ENCODE measurements around the gene IFI6. TPM values are rescaled to one million over a fixed set of nuclear protein-coding genes. Genes with fewer than 3 reads are reported as not detected.
"Not testable (repeated sequence)": the region's sequence is repeated elsewhere in the genome, so short reads cannot be mapped to it uniquely, and the experiment has no call there.

IFI6 gene
- total RNA-seq, 2 donors from 2014 or later = 18.0 to 25.1 TPM

- intact Hi-C loops (cut with DNase I) = no loop called here
- Histone ChIP-seq H3K4me3 (no peak overlapping the region), H3K9ac (ENCODE audit: low read depth in 2 of 2, low read length in 2 of 2) (no peak overlapping the region), H3K36me3 (no peaks in the 10 kb centered on the region), H3K27ac (no peak overlapping the region), H3K4me1 (no peaks in the 10 kb centered on the region), H3K27me3 (no peaks in the 10 kb centered on the region), H3K9me3 (no peaks in the 10 kb centered on the region)
- no peak for DNase-seq
- TF ChIP-seq, protein P1, sequence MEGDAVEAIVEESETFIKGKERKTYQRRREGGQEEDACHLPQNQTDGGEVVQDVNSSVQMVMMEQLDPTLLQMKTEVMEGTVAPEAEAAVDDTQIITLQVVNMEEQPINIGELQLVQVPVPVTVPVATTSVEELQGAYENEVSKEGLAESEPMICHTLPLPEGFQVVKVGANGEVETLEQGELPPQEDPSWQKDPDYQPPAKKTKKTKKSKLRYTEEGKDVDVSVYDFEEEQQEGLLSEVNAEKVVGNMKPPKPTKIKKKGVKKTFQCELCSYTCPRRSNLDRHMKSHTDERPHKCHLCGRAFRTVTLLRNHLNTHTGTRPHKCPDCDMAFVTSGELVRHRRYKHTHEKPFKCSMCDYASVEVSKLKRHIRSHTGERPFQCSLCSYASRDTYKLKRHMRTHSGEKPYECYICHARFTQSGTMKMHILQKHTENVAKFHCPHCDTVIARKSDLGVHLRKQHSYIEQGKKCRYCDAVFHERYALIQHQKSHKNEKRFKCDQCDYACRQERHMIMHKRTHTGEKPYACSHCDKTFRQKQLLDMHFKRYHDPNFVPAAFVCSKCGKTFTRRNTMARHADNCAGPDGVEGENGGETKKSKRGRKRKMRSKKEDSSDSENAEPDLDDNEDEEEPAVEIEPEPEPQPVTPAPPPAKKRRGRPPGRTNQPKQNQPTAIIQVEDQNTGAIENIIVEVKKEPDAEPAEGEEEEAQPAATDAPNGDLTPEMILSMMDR (IDR thresholded peaks at IDR 0.05) = no peak
Measured at GRCh38 chr1:27713139-27713725, 41.2 kb upstream of the IFI6 start.

DNA sequence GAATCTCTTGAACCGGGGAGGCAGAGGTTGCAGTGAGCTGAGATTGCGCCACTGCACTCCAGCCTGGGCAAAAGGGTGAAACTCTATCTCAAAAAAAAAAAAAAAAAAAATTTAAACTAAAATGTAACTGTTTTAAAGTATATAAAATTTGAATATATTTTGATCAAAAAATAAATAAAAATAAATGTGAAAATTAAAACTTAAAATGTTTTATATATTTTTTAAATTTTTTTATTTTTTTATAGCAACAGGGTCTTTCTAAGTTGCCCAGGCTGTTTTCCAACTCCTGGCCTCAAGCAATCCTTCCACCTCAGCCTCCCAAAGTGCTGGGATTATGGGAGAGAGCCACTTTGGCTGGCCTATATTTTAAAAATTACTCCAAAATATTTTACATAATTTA is 38.6 kb upstream of the IFI6 start:
- Histone ChIP-seq H3K9me3 (no peaks in the 10 kb centered on the region), H3K36me3 (no peaks in the 10 kb centered on the region), H3K4me3 (no peak overlapping the region), H3K27ac (no peak overlapping the region), H3K4me1 (no peaks in the 10 kb centered on the region), H3K27me3 (no peaks in the 10 kb centered on the region), H3K9ac (ENCODE audit: low read depth in 2 of 2, low read length in 2 of 2) (no peak overlapping the region)
- intact Hi-C loops (cut with DNase I) = no loop called here
- DNase-seq = no peak
- TF ChIP-seq, protein P1 (IDR thresholded peaks at IDR 0.05) = no peak

DNA sequence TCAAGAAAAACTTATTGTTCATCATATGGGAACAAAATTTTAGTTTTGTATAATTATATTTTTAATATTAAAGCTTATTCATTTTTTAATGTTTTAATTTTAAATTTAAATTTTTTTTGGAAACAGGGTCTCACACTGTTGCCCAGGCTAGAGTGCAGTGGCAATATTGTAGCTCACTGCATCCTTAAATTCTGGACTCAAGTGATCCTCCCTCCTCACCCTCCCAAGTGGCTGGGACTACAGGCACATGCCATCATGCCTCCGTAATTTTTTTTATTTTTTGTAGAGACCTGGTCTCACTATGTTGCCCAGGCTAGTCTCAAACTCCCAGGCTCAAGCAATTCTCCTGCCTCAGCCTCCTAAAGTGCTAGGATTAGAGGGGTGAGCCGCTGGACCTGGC is 33.6 kb upstream of the IFI6 start:
- H3K4me3 ChIP-seq = no peak overlapping the region
- H3K4me1 ChIP-seq = no peaks in the 10 kb centered on the region
- H3K27ac ChIP-seq = no peak overlapping the region
- TF ChIP-seq, protein P1 (IDR thresholded peaks at IDR 0.05) = no peak
- DNase-seq = no peak
- intact Hi-C loops (cut with DNase I) = no loop called here
- no peaks in the 10 kb centered on the region for H3K36me3 ChIP-seq
- no peak overlapping the region for H3K9ac ChIP-seq (ENCODE audit: low read depth in 2 of 2, low read length in 2 of 2)
- H3K9me3 ChIP-seq = no peaks in the 10 kb centered on the region
- no peaks in the 10 kb centered on the region for H3K27me3 ChIP-seq

DNA sequence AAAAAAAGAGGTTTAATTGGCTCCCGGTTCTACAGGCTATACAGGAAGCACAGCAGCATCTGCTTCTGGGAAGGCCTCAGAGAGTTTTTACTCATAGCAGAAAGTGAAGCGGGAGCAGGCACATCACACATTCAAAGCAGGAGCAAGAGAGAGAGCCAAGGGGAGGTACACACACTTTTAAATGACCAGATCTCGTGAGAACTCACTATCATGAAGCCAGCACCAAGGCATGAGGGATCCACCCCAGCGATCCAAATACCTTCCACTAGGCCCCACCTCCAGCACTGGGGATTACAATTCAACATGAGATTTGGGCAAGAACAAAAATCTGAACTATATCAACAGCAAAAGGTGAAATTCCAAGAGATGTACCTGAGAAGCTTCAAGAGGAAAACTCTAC is 33.0 kb upstream of the IFI6 start:
- intact Hi-C loops (cut with DNase I) = no loop called here
- Histone ChIP-seq H3K9ac (ENCODE audit: low read depth in 2 of 2, low read length in 2 of 2) (no peak overlapping the region), H3K4me1 (no peaks in the 10 kb centered on the region), H3K27ac (no peak overlapping the region), H3K4me3 (no peak overlapping the region), H3K36me3 (no peaks in the 10 kb centered on the region), H3K9me3 (no peaks in the 10 kb centered on the region), H3K27me3 (no peaks in the 10 kb centered on the region)
- TF ChIP-seq, protein P1 (IDR thresholded peaks at IDR 0.05) = no peak
- no peak for DNase-seq

DNA sequence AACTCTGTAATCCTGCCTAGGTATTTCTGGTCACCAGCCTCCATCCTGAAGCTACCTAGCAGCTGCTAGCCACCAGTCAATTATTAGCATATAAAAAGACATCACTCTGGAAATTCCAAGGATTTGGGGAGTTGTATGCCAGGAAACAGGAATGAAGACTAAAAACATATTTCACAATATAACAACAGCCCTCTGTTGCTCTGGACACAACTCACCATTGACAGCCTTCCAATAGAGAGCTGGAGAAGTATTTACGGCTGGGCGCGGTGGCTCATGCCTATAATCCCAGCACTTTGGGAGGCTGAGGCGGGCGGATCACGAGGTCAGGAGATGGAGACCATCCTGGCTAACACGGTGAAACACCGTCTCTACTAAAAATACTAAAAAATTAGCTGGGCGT is 24.8 kb upstream of the IFI6 start:
- DNase-seq; intact Hi-C loops (cut with DNase I); H3K9ac ChIP-seq (ENCODE audit: low read depth in 2 of 2, low read length in 2 of 2); H3K4me3 ChIP-seq; H3K27me3 ChIP-seq; H3K4me1 ChIP-seq; H3K36me3 ChIP-seq; H3K9me3 ChIP-seq; H3K27ac ChIP-seq: not testable (repeated sequence)

- TF ChIP-seq, protein P1 (IDR thresholded peaks at IDR 0.05) = no peak
- Histone ChIP-seq H3K27ac (no peak overlapping the region), H3K9ac (ENCODE audit: low read depth in 2 of 2, low read length in 2 of 2) (no peak overlapping the region), H3K4me1 (no peaks in the 10 kb centered on the region), H3K9me3 (no peaks in the 10 kb centered on the region), H3K36me3 (no peaks in the 10 kb centered on the region), H3K27me3 (no peaks in the 10 kb centered on the region), H3K4me3 (no peak overlapping the region)
- DNase-seq = no peak
- intact Hi-C loops (cut with DNase I) = no loop called here
Measured at GRCh38 chr1:27690183-27690582, 18.2 kb upstream of the IFI6 start.

All from colonic mucosa (tissue), 4 donors.